GM19467 (cell line): ENCODE measurements around the gene MCM5.
"Not testable (repeated sequence)": the region's sequence is repeated elsewhere in the genome, so short reads cannot be mapped to it uniquely, and the experiment has no call there.

Experiments used
- ATAC-seq: cut with Tn5 transposase; IDR thresholded peaks from one replicate; pipeline ENCODE4 v1.9.1; 2021; ENCODE audit warnings: mild to moderate bottlenecking, moderate library complexity; ENCODE audit not compliant: unreplicated experiment

Gene MCM5

DNA sequence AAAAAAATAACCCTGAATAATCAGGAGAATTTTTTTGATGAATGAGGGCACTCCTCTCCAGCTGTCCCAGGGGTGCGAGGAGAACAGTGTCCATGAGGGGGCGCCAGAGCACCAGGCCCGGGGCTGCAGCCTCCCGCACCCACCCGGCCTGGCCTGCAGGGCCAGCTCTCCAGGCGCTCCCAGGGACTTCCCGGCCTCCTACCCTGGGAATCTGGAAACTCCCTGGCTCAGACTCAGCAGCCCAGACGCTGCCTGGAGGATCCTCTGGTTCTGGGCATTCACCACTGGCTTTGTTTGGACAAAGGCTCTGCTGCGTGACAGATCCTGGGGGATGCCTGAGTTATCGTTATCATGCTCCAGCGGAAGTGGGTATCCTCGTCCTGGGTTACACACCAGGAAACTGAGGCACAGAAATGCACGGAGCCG lies 31.0 kb downstream of the MCM5 start:
- ATAC-seq, result no peak

DNA sequence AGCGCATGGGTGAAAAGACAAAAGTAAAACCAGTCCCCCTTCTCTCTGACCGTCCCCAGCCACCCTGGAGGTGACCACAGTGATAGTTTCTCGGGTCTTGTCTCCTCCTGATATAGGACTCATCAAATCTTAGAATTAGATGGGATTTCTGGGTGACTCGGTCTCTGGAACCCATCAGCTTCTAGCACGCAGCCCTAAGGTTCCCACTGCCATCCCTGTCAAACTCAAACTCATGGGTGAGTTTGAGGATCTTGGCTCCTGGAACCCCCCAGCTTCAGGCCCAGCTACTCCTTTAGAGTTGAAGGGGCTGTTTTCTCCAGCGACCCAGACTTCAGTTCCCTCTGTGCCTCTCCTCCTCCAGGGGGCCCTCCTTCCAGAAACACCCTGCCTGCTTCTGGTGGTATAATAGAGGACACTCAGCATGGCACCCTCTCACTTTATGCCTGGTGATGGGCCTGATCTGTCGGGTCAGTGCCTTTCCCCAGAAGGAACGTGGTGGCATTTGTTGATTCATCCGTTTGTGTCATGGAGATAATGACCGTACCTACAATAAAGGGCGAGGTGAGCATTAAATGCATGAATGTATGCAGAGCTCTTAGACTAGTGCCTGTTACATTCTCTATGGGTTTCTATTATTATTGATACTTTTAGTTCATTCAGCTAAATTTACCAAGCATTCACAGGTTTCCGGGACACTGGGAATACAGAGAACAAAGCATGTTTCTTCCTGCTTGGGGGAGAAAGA lies 31.7 kb downstream of the MCM5 start:
- no peak for ATAC-seq

DNA sequence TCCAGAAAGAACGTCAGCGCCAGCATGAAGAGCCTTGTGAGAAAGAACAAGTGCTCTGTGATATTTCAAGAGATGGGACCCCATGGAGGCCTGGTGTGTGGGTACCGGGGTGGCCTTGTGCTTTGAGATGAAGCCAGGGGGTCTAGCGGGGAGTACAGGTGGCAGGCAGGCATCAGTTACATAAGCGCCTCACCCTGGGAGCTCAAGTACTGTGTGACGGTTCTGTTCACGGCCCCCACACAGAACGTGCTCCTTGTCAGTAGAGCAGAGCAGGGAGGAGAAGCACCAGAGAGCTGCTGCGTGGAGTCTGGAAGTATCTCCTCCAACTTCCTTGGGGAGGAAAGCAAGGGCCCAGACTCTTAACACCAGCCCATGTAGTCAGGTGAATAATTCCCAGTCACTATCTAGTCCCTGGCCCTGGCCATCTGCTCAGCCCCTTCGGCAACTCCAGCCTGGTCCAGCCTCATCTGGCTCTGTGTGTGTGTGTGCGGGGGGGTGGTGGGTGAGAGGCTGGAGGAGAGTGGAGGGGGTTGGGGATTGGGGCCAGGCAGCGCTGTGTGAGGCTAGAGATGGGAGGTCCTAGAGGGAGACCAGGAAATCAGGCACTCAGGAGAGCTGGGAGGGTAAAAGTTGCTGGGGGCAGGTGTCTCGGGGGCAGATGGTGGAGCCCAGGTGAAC lies 32.4 kb downstream of the MCM5 start:
- ATAC-seq, result no peak

DNA sequence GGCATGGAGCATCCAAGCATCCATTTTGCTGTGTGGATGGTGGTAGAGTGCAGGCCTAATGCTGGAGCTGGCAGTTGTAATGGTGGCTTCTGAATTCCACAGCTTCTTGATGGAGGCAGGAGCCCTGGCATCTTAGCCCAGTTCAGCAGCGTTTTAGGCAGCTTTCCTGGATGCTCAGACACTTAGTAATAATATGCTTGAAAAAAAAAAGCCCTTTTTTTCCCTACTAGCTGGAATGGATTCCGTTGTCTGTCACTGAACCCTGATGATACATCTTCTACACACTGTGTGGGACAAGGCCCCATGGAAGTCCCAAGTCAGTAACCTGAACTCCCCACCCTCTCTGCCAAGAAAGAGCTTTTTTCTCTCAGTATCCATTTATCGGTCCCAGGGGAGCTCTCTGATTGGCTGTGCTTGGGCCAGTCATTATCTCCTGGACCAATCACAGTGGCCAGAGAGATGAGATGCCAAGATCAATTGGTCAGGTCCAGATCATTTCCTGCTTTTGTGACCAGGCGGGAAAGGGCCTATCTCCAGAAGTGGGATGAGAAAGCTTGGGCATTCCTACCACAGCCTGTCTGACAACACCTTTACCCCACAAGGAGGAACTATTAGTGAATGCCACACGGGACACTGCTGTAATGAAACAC lies 34.2 kb downstream of the MCM5 start:
- no peak for ATAC-seq

DNA sequence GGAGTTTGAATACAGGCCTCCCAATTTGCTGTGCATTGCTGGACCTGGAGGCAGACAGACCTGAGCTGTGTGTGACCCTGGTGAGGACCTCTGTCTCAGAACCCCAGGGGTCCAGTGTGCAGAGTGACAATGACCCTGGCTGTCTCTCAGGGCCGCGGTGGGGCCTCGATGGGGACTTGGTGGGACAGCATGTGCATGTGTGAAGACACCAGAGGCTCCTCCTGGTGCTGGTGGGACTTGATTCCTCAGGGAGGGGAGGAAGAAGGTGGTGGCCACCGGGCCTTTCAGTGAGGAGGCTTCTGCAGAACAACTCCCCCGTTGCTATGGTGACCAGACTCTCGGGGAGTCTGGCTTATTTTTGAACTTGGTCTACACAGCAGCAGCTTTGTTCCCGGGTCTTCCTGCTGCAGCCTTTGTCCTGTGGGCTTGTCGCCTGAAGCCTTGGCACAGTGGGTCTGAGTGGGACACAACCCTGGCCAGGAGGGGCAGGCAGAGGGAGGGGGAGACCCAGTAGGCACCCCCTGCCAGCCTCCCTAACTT lies 35.3 kb downstream of the MCM5 start:
- ATAC-seq, result no peak

DNA sequence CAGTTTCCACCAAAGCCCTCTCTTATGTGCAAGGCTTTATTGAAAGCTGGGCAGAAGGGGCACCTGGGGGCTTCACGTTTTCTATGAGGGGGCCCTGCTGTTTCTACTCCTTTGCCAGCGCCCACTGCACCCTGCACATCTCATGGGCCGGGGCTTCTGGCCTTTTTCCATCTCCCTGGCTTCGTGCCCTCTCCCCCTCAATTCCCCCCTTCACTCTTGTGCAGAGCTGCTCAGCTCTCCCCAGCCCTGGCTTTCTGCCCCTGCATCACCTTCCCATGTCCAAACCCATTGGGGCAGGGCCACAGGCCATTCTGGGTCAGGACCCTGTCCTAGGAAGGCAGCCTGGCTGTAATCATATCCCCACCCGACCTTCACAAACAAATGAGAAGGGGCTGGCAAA lies 36.5 kb downstream of the MCM5 start:
- no peak for ATAC-seq

DNA sequence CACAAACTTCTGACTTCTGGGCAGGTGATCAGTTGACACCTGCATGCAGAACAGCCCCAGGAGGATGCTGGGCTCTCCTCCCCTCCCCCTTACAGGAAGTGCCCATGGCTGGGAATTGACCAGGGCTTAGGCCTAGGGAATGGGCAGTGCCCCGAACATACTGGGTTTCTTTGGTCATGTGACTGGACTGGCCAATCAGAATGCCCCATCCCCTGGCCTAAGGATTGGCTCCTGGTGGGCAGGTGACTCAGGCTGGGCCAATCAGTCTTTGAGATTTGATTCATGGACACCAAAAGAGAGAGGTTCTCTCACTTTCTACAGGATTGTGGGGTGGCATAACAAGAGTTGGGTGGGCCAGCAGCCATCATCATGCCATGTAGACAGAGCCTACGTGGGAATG lies 37.1 kb downstream of the MCM5 start:
- no peak for ATAC-seq

DNA sequence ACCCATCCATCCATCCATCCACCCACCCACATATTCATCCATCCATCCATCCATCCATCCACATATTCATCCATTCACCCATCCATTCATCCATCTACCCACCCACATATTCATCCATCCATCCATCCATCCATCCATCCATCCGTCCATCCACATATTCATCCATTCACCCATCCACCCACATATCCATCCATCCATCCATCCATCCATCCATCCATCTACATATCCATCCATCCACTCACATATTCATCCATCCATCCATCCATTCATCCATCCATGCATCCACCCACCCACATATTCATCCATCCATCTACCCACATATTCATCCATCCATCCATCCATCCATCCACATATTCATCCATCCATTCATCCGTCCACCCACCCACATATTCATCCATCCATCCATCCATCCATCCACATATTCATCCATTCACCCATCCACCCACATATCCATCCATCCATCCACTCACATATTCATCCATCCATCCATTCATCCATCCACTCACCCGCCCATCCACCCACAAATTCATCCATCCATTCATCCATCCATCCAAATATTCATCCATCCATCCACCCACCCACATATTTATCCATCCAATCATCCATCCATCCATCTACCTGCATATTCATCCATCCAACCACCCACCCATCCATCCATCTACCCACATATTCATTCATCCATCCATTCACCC lies 38.9 kb downstream of the MCM5 start:
- ATAC-seq, result not testable (repeated sequence)

DNA sequence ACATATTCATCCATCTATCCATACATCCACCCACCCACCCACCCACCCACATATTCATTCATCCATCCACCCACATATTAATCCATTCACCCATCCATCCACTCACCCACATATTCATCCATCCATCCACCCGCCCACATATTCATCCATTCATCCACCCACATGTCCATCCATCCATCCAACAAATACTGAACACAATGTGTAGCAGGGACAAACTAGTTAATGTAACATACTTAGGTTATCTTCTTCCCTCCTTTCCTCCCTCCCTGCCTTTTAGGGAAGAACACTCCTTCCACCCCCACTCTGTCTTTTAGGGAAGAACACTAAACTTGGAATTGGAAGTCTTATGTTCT lies 39.4 kb downstream of the MCM5 start:
- ATAC-seq, result no peak

DNA sequence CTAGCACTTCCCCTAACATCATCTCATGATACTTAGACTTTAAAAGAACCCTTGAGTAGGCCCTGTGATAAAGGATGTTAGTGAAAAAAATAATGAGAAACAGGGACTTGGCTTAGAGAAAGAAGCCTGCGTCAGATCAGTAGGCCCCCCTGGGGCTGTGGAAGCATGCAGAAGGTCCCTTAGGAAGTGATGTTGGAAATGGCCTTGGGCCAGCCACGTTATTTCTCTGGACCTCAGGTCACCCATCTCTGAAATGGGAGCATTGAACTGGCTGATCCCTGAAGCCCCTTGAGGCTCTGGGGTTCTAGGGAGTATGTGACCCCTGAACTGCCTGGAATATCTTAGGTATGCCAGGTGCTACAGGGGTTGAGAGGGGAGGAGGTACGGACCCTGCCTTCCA lies 40.2 kb downstream of the MCM5 start:
- no peak for ATAC-seq

DNA sequence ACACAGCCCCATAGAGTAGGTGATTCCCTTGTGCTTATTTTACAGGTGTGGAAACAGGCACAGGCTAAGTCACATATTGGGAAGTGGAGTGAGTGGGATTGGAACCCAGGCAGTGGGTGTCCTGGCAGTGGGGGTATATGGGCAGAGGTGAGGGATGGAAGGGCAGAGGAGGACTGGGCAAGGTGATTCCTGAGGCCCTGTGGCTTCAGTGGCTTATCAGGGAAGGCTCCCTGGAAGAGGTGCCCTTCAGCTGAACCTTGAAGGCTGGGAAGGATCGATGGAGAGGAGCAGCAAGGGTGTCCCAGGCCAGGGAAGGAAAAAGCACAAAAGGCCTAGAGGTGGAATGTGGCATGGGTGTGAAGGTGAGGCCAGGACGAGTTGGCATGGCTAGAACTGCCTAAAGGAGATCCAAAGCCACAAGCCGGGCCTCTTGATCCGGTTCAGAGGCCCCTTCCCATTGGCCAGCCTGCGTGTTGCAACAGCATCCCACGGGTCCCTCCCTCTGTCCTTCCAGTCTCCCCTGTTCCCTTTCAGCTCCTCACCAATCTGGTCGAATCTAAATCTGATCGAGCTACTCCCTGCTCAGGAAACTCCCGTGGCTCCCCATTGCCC lies 41.7 kb downstream of the MCM5 start:
- ATAC-seq, result no peak

DNA sequence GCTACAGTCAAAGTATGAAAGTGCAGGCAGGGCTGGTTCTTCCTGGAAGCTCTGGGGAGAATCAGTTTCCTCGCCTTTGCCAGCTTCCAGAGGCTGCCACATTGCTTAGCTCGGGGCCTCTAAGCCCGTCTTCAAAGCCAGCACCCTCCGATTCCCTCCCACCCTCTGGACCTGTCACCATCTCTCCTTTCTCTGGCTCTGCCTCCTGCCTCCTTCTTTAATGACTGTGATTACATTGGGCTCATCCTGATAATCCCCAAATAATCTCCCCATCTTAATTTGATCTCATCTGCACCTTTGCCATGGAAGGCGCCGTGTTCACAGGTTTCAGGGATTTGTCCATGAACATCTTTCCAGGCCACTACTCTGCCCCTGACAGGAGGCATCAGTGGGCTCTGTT lies 42.5 kb downstream of the MCM5 start:
- ATAC-seq, result no peak

DNA sequence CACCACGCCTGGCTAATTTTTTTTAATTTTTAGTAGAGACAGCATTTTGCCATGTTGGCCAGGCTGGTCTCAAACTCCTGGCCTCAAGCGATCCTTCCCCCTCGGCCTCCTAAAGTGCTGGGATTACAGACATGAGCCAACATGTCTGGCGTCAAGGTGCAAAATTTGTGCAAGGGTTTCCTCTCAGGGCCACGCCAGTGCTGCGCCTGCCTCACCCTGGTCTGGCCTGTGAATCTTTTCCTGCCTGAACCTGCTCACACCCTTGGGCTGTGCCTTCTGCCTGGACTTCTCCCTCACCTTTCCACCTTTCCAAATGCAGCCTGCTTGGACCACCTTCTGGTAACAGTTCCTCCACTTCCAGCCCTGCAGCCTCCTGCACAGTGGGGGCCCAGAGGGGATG lies 43.4 kb downstream of the MCM5 start:
- ATAC-seq, result no peak

DNA sequence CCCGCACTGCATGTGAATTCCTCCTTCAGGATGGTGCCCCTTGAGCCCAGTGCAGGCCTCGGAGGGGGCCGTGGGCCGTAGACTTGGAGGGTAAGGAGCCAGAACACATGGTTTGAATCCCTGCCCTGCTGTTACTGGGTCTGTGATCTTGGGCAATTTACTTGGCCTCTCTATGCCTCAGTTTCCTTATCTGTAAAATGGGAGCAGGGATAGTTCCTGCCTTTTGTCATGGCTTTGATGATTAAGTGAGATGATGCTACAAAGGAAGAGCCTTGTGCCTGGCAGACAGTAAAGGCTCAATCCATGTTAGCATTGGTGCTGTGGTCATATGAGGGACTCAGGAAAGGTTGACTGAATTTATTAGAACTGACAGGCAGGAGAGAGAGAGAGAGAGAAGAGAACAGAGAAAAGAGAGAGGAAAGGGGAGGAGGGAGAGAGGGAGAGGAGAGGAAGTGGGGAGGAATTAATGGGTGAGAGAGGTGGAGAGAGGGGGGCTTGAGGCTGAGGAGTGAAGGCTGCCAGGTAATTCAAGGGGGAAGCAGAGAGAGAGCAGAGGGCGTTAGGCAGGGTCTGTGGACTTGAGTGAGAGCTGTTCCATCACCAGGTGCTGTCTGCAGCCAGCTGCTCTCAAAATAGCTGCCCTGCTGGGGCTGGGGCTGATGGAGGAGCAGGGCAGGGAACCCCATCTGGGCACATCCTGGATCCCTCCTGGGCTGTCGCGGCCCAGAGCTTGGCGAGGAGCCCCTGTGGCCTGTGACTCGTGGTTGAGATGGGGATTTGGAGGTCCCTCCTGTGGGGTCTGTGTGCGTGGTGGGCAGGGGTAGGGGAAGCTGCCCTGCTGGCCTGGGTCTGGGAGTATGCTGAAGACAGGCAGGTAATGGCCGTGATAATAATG lies 44.1 kb downstream of the MCM5 start:
- ATAC-seq, result no peak

DNA sequence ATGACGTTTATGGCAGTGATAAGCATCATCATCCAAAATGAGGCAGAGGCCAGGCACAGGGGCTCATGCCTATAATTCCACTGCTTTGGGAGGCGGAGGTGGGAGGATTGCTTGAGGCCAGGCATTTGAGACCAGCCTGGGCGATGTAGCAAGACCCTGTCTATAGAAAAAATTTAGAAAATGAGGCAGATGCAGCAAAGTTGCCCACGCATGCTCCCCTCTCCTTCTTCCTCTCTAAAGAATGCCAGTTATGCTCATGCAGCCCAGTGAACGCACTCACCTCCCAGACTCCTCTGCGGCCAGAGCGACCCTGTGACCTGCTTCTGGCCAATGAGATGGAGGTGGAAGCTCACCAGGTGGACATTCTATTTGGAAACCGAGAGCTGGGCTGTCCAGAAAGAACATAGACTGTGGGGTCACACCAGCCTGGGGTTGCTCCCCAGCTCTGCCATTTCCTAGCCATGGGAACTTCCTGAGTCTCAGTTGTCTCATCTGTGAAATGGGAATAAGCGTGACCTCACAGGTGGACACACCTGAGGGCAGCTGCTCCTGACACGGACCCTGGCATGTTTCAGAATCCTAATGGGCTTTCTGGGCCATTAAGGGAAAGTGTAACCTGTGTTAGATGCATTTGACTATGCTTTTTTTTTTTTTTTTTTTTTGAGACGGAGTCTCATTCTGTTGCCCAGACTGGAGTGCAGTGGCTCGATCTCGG lies 44.9 kb downstream of the MCM5 start:
- no peak for ATAC-seq

DNA sequence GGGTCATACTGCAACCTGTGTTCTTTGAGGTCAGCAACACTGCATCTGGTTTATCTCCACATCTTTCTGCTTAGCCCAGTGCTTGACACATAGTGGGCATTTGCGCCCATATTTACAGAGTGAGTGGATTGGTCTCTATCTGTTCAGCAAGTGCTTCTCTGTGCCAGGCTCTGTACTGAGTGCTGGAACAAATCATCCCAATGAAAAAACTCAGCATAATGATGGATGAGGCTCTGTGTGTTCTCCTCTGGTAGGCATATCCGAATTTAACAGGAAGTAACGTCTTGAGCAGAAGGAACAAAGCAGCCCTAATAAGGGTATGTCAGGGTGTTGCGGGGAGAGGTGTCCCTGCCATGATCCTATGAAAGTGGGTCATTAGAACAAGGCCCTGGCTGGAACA lies 46.0 kb downstream of the MCM5 start:
- no peak for ATAC-seq

DNA sequence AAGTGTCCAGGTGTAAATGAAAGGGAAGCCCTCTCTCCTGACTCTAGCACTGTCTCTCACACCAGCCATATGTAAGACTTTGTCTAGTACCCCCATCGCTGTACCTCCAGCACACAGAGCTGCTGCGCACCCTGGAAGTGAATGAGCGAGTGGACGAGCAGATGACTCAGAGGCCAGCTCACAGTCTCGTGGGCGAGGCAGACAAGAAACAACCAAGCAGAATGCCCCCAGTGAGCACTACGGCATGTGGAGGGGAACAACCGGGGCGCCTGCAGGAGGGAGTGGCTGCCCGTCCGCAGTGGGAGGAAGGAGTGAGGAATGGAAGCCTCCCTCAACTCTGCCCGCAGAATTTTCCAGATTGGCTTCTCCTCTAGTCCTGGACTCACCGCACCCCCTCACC lies 46.4 kb downstream of the MCM5 start:
- ATAC-seq, result no peak

DNA sequence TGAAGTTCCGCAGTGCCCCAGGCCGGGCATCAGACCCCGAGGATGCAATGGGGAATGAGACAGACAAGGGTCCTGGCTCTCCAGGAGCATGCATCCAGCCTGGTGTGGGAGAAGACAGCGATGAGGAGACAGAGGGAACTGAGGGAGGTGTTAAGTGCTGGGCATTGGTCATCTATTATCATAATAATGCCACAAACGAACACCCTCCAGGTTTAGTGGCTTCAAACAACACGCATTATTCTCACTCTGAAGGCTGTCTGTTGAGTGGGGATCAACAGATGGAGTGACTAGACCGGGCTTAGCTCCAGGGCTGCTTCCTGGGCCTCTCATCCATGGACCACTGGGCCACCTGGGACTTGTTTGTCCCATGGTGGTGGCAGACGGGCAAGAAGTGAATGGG lies 48.6 kb downstream of the MCM5 start:
- ATAC-seq, result no peak
